Subcutaneous adipose tissue (tissue), 4 donors: Measurements from ENCODE around the gene FAM98A. TPM values are rescaled to one million over a fixed set of nuclear protein-coding genes. Genes with fewer than 3 reads are reported as not detected.

ENCODE experiments used
- total RNA-seq, 4 donors: library from RNA; depleted of rRNA; stranded (reverse); fragments of >200 nt; gene quantifications; one replicate each; pipeline ENCODE4 v1.1.0, GENCODE V29; 2016
- TF ChIP-seq, protein P1 (sequence below): fragments of 450-650 bp; IDR thresholded peaks from one replicate; pipeline ENCODE4 v1.5.1; 2016; ENCODE audit warnings: low read depth, mild to moderate bottlenecking, control low read depth, antibody characterized with exemption, moderate library complexity

FAM98A gene
- total RNA-seq, 4 donors from 2014 or later = 23.5 to 64.3 (median 46.5) TPM

- TF ChIP-seq, protein P1, sequence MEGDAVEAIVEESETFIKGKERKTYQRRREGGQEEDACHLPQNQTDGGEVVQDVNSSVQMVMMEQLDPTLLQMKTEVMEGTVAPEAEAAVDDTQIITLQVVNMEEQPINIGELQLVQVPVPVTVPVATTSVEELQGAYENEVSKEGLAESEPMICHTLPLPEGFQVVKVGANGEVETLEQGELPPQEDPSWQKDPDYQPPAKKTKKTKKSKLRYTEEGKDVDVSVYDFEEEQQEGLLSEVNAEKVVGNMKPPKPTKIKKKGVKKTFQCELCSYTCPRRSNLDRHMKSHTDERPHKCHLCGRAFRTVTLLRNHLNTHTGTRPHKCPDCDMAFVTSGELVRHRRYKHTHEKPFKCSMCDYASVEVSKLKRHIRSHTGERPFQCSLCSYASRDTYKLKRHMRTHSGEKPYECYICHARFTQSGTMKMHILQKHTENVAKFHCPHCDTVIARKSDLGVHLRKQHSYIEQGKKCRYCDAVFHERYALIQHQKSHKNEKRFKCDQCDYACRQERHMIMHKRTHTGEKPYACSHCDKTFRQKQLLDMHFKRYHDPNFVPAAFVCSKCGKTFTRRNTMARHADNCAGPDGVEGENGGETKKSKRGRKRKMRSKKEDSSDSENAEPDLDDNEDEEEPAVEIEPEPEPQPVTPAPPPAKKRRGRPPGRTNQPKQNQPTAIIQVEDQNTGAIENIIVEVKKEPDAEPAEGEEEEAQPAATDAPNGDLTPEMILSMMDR = no peak
These were observed 17.2 kb downstream of the FAM98A start for GRCh38 chr2:33581872-33582271.

GRCh38 chr2:33579227-33579626, 19.9 kb downstream of the FAM98A start:
- TF ChIP-seq, protein P1 = no peak

- TF ChIP-seq, protein P1 = no peak
These were observed 21.4 kb downstream of the FAM98A start for GRCh38 chr2:33577668-33578067.

GRCh38 chr2:33577084-33577483, 22.0 kb downstream of the FAM98A start:
- TF ChIP-seq, protein P1 = no peak

DNA sequence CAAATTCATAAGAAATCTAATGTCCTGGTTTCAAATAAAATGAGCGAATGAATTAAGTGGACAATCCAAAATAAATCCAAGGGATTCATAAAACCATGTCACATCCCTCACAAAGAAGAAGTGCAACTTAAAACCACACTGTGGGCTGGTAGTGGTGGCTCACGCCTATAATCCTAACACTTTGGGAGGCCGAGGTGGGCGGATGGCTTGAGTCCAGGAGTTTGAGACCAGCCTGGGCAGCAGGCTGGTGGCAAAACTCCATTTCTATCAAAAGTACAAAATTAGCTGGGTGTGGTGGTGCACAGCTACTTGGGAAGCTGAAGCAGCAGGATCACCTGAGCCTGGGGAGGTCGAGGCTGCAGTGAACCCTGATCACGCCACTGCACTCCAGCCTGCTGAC, 25.4 kb downstream of the FAM98A start:
- TF ChIP-seq, protein P1 = no peak

- TF ChIP-seq, protein P1 = no peak
These were observed 28.4 kb downstream of the FAM98A start for GRCh38 chr2:33570681-33571080.

DNA sequence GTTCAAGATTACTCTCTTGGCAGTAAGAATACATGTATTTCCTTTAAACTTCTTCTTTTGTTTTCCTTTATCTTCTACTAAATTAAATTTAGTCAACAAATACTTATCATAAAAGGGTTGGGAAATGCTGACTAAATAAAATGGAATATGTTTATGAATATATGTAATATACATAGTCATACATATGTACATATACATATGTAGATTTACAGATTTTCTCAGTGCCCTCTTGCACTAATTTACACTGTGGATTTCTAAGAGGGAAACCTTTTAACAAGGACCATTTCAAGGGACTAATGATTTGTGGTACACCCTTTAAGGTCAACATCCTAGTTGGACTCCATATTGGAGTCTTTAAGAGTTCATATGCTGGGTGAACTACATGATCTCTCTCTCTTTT, 37.2 kb downstream of the FAM98A start:
- TF ChIP-seq, protein P1 = no peak
